ENCODE results near the gene MAD1L1. TPM values are rescaled to one million over a fixed set of nuclear protein-coding genes. Genes with fewer than 3 reads are reported as not detected.
A peak's percentile ranks its signal among the peaks of the same experiment; 100 is the strongest.

MAD1L1 gene
- total RNA-seq, 1 donor from 2014 or later, result 16.2 TPM

DNA sequence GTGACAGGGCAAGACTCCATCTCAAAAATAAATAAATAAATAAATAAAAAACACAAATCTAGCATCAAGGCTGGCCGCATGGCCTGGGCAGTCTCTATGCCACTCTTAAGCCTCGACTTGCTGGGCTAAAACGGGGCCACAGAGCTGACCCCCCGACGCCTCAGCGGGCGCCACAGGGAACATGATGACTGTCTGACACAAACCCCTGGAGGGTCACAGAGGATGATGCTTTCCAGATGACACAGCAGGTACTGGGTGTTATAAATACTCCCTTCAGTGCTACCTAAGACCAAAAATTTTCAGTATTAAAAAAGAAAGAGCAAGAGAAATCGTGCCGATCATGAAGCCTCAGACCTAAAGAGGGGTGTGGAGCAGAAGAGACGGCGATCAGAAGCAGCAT is 176.8 kb downstream of the MAD1L1 start:
- no peaks in the 10 kb centered on the region for H3K36me3 ChIP-seq
- intact Hi-C loops (cut with micrococcal nuclease), result no loop called here
- no peaks in the 10 kb centered on the region for H3K27me3 ChIP-seq (ENCODE audit: low read depth)
- no peak for TF ChIP-seq CTCF (IDR thresholded peaks at IDR 0.05; ENCODE audit: borderline replicate concordance)
- H3K4me3 ChIP-seq, result no peak overlapping the region
- H3K4me1 ChIP-seq, result peaks cover 23% of the 10 kb centered on the region
- no peak for DNase-seq
- peaks cover 10% of the 10 kb centered on the region for H3K9me3 ChIP-seq (replicated peaks)
- H3K27ac ChIP-seq (replicated peaks), result no peak overlapping the region

DNA sequence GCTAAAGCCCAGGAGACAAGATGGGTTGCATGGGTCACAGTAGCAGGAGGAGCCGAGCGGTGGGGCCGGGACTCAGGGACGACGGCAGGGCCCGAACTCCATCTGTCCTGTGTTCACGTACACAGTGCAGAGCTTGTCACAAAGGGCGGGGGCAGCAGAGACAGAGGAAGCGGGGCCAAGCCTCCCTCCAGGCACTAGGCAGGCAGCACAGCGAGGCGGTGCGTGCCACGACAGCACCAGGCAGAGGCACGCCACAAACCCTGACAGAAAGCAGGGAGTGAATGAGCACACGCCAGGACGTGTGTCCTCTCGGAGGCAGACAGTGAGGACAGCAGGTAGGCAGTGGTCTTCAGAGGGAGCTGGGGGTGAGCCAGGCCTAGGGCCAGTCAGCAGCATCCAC is 177.8 kb downstream of the MAD1L1 start:
- no peak for DNase-seq
- no peak overlapping the region for H3K4me3 ChIP-seq
- no peaks in the 10 kb centered on the region for H3K27me3 ChIP-seq (ENCODE audit: low read depth)
- intact Hi-C loops (cut with micrococcal nuclease), result no loop called here
- no peak overlapping the region for H3K27ac ChIP-seq (replicated peaks)
- peaks cover 32% of the 10 kb centered on the region for H3K4me1 ChIP-seq
- peaks cover 3% of the 10 kb centered on the region for H3K9me3 ChIP-seq (replicated peaks)
- H3K36me3 ChIP-seq, result no peaks in the 10 kb centered on the region
- no peak for TF ChIP-seq CTCF (IDR thresholded peaks at IDR 0.05; ENCODE audit: borderline replicate concordance)

GRCh38 chr7:2053395-2053794 is 179.3 kb downstream of the MAD1L1 start:
- no peak overlapping the region for H3K27ac ChIP-seq (replicated peaks)
- H3K36me3 ChIP-seq, result no peaks in the 10 kb centered on the region
- intact Hi-C loops (cut with micrococcal nuclease), result no loop called here
- H3K4me1 ChIP-seq, result peaks cover 32% of the 10 kb centered on the region
- no peaks in the 10 kb centered on the region for H3K9me3 ChIP-seq (replicated peaks)
- TF ChIP-seq CTCF (IDR thresholded peaks at IDR 0.05; ENCODE audit: borderline replicate concordance), result no peak
- no peak overlapping the region for H3K4me3 ChIP-seq
- H3K27me3 ChIP-seq (ENCODE audit: low read depth), result no peaks in the 10 kb centered on the region
- DNase-seq, result no peak

DNA sequence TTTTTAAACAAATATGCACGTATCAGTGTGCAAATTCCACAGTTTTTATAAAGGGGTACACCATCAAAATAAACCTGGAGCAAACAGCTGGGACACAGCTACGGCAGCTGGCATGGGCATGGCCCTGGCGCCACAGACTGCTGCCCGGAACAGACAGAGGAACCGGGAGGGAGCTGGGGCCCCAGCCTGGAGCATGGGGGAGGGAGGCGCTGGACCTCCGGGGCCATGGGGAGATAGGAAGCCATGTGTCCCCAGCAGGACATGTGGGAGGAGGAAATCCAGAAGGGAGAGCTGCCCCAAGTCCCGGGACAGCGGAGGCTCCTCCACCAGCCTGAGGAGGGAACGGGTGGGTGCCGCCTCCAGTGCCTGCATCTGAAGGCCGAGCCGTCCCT is 180.1 kb downstream of the MAD1L1 start:
- H3K4me3 ChIP-seq, result no peak overlapping the region
- H3K36me3 ChIP-seq, result no peaks in the 10 kb centered on the region
- no peaks in the 10 kb centered on the region for H3K9me3 ChIP-seq (replicated peaks)
- peaks cover 32% of the 10 kb centered on the region for H3K4me1 ChIP-seq
- no peaks in the 10 kb centered on the region for H3K27me3 ChIP-seq (ENCODE audit: low read depth)
- intact Hi-C loops (cut with micrococcal nuclease), result no loop called here
- no peak for TF ChIP-seq CTCF (IDR thresholded peaks at IDR 0.05; ENCODE audit: borderline replicate concordance)
- no peak for DNase-seq
- peak overlapping the region; percentile 39 for H3K27ac ChIP-seq (replicated peaks)

GRCh38 chr7:2051707-2052656 is 180.8 kb downstream of the MAD1L1 start:
- no peak for DNase-seq
- intact Hi-C loops (cut with micrococcal nuclease), result no loop called here
- H3K9me3 ChIP-seq (replicated peaks), result no peaks in the 10 kb centered on the region
- H3K4me1 ChIP-seq, result peaks cover 32% of the 10 kb centered on the region
- H3K27me3 ChIP-seq (ENCODE audit: low read depth), result no peaks in the 10 kb centered on the region
- no peak overlapping the region for H3K4me3 ChIP-seq
- no peaks in the 10 kb centered on the region for H3K36me3 ChIP-seq
- no peak for TF ChIP-seq CTCF (IDR thresholded peaks at IDR 0.05; ENCODE audit: borderline replicate concordance)
- peak overlapping the region; percentile 39 for H3K27ac ChIP-seq (replicated peaks)

Data from left ventricle myocardium inferior (tissue), 1 donor.